ENCODE measurements around the gene GLYATL1.

The GLYATL1 gene

GRCh38 chr11:58927393-58928106 lies 11.7 kb upstream of the GLYATL1 start:
- DNase-seq = no peak

- DNase-seq = no peak
Observed at GRCh38 chr11:58928107-58928499, 11.2 kb upstream of the GLYATL1 start.

DNA sequence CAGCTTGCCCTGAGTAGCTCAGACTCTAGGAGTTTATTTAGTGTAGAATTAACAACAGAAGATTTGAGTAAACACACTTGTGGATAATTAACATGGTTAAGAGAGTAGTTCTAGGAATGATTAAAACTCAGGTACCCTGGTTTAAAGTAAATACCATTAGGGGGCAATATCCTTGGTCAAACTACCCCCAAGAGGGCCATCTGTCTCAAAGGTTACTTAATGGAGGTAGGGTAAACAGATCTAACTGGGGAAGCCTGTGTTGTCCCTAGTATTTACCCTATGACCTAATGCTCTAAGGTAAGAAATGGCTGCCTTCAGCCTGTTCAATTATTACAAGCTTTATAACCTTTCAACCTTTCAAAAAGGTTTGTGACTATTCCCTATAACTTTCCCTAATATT lies 10.6 kb upstream of the GLYATL1 start:
- DNase-seq = no peak

DNA sequence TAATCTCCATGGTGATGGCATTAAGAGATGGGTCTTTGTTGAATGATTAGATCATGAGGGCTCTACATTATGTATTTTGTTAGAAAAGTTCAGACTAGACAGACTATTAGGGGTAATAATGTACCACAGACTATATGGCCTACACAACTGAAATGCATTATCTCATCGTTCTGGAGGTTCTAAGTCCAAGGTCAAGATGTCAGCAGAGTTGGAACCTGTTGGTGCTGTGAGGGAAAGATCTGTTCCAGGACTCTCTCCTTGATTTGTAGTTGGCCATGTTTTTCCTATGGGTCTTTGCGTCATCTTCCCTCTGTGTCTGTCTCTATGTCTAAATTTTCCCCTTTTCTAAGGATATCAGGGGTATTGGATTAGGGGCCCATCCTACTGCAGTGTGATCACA lies 8.4 kb upstream of the GLYATL1 start:
- DNase-seq = no peak

- no peak for DNase-seq
Observed at GRCh38 chr11:58933661-58934060, 5.6 kb upstream of the GLYATL1 start.

DNA sequence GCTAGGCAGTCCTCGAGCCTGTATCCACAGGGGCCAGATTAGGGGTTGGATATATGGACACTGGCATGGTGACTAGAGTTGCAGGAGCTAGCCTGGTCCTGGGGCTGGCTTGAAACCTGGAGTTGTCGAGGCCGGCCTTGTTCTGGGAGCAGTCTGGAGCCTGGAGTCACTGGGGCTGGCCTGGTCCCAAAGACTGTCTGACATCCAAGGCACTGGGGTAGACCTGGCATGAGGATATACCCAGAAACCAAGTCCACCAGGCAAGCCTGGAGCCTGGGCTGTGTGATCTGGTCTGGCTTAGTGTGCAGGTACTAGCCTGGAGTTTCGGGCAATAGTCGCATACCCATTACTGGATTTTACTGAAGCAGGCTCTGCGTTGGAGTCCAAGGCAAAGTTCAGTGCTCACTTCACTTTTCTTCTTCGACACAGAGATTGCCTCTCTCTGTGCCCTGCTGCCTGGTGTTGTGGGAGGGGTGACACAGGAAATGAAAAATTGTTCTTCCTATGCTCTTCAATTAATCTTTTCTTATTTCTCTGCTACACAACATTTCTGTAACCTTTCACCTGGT lies 4.3 kb upstream of the GLYATL1 start:
- no peak for DNase-seq

DNA sequence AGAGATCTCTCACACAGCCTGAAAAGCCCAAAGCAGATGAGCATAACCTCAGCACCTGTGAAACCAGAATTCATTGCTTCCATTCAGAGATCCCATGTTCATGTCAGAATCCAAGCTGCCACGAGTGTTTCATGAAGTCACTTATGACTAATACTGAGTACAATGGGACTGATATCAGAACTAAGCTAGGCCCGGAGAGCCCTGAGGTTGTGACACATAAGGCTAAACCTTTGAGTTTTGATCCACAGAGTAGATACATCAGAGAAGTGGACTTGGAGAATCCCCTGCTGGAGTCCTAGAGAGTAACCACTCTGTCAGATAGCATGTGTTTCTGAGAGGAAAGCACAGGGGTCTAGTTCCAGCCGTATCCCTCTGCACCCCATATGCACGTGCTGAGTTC lies 890 bp upstream of the GLYATL1 start:
- no peak for DNase-seq

- DNase-seq = no peak
Observed at GRCh38 chr11:58940028-58940427, 740 bp downstream of the GLYATL1 start.

DNA sequence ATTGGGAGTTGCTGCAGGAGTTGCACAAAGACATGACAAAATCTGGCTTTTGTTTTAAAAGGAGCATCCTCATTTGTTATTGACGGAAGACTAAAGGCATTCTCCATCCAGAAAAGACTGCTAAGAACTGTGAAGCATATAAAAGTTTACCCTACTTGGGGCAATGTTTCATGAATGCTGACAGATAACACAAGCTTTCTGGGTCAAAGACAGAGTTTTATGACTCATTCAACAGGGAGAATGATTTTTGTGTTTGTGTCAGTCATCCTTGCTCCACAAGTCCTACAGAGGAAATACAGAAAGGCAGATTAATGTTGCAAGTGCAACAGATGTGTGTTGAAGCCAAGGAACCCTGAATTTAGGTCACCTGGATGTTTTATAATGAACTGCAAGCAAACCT lies 2.5 kb downstream of the GLYATL1 start:
- no peak for DNase-seq

- no peak for DNase-seq
Observed at GRCh38 chr11:58945663-58946062, 6.4 kb downstream of the GLYATL1 start.

DNA sequence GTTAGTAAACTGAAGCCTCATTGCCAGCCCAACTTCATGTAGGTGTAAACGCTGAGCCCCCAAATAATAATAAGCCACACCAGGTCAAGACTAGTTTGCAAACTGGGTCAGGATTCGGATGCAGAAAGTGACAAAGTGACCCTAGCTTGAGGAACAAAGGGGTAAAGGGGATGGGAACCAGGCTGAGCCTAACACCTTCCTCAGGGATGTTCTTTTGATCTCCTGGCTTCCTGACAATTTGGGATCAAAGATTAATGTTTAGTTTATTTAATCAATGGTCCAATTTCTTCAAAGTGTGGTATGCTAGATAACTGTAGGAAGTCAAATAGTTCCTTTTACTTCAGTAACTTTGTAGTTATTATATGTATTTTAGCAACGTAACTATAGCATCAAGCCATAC lies 9.9 kb downstream of the GLYATL1 start:
- DNase-seq = no peak

DNA sequence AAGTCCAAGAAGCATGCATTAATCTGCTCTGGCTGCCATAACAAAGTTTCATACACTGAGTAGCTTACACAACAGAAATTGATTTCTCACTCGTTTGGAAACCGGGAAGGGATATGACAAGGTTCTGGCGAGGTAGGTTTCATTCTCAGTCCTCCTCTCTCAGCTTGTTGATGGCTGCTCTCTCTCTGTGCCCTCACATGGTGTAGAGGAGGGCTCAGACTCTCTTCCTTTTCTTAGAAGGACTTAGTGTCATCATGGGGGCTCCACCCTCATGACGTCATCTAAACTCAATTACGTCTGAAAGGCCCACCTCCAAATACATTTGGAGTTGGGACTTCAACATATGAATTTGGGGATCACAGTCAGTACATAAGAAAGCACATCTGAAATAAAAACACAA lies 18.6 kb downstream of the GLYATL1 start:
- DNase-seq = peak; percentile 20

- peak; percentile 42 for DNase-seq
Observed at GRCh38 chr11:58958500-58958899, 19.2 kb downstream of the GLYATL1 start.

DNA sequence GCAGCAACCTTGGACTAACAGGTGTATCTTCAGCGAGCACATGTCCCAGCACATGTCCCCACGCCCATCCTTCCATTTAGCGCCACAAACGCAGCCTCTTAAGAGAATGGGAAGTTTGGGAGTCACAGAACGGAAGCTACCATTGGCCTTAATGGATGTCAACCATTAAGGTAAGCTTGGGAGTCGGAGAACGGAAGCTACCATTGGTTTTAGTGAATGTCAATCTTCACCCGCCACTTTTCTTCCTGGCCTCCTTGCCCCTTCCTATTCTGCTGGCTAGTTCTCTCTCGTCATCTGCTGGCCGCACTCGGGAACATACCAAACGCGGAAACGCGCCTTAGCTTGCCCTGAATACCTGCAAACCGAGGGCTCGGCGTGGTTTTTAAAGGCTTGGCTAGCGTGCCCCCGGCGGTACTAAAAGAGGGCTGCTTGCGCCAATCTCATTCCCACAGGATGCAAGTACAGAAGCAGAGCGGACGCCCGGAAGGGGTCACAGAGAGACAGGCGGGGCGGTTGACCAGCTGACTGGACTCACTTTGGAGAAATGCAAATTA lies 24.3 kb downstream of the GLYATL1 start:
- no peak for DNase-seq

DNA sequence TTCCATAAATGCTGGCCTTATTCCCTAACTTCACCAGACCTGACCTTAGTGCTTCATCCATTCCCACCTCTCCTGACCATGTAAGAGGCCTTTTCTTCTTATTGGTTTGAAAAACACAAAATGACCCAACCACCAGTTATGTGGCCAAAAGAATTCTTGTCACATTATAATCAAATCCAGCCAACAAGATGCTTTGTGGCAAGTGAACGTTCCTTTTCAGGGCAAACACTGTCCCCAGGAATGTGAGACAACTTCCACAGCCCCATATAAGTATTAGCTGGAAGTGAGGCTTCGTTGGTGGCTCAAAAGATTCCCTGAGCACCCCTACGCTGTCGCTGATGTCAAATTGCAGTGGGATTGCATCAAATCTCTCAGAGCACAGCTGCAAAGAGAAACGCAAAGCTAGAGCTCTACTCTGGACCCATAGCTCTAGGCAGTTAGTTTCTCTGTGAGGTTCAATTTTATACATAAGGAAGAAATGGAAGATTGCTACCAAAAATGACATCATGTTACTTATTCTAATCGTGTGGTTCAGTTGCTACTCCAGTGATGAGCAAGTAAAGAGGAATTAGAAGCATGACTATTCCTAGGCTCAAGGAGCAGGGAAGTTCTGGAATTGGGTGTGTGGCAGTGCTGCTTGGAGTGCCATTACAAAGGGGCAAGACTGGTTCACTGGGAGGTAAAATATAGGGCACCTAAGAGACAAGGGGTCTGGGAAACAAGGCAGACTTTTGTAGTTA lies 26.1 kb downstream of the GLYATL1 start:
- DNase-seq = no peak

DNA sequence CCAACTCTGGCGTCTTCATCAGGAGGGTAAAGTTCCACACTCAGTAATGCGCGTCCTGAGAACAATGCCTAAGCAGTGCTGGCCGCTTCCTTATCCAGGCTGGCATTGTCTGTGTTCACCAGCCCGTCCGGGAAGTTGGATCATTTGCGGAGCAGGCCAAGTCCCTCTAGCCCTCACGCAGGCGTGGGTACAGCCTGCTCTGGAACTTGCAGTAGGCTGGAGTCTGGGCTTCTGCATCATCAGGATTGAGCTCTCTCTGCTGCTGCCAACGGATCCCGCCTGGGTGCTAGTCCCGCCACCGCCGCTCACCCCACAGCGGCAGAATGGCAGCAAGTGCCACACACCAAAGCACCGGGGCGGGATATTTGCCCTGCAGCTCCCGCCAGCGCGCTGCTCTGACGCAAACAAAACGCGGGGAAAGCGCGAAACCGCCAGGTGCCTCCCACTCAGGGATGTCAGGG lies 29.0 kb downstream of the GLYATL1 start:
- DNase-seq = no peak

- DNase-seq = no peak
Observed at GRCh38 chr11:58977470-58977869, 38.2 kb downstream of the GLYATL1 start.

DNA sequence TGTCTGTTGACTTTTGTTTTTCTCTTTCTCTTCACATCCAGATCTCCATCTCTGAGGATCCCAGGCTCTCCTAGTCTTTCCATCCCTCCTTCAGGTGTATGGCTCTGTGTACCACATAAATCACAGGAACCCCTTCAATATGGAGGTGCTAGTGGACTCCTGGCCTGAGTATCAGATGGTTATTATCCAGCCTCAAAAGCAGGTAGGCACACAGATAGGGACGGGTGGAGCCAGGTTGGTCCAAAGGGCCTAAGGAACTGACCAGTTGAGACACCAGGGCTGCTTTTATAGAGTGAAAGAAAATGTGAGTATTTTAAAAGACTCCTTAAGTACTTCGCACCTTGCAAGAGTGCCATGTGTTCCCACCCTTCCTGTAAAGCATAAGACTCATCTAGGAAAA lies 39.9 kb downstream of the GLYATL1 start:
- DNase-seq = no peak

GRCh38 chr11:58980159-58980843 lies 41.0 kb downstream of the GLYATL1 start:
- DNase-seq = no peak

- DNase-seq = no peak
Observed at GRCh38 chr11:58992489-58992888, 53.2 kb downstream of the GLYATL1 start.

DNA sequence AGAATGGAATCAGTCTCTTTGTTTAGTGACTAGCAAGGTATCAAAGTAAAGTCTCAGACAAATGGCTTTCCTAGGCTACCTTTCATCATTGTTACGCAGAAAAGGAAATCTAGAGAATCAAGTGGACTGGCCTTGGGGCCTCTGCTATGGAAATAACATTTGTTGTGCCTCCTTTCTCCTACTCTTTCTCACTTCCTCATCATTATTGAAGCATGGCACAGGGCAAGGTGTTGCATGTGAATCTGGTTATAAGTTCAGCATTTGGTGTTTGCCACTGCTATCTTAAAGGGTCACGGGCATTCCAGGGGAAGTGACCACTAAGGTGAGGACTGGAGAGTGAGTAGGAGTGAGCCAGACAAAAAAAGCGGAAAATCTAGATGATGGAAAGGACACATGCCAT lies 54.9 kb downstream of the GLYATL1 start:
- no peak for DNase-seq

- no peak for DNase-seq
Observed at GRCh38 chr11:58998480-58999290, 59.4 kb downstream of the GLYATL1 start.

All from activated CD4-positive, alpha-beta T cell treated with anti-CD3 and anti-CD28 coated beads, Interleukin-10, Interleukin-2, amounts not matched to agents 100 ng/mL and 50 ng/mL, durations not matched to agents 16 hours and 8 hours (primary cell).